Endothelial cell of hepatic sinusoid (primary cell): ENCODE results near the gene PGAP6.
"Not testable (repeated sequence)": the region's sequence is repeated elsewhere in the genome, so short reads cannot be mapped to it uniquely, and the experiment has no call there.

ENCODE experiments used
- in situ Hi-C: cut with HindIII; loops from 2 replicates; pipeline ENCODE4 v1.10.0; 2017; ENCODE audit warnings: low sequenced_read_pairs

Gene PGAP6

DNA sequence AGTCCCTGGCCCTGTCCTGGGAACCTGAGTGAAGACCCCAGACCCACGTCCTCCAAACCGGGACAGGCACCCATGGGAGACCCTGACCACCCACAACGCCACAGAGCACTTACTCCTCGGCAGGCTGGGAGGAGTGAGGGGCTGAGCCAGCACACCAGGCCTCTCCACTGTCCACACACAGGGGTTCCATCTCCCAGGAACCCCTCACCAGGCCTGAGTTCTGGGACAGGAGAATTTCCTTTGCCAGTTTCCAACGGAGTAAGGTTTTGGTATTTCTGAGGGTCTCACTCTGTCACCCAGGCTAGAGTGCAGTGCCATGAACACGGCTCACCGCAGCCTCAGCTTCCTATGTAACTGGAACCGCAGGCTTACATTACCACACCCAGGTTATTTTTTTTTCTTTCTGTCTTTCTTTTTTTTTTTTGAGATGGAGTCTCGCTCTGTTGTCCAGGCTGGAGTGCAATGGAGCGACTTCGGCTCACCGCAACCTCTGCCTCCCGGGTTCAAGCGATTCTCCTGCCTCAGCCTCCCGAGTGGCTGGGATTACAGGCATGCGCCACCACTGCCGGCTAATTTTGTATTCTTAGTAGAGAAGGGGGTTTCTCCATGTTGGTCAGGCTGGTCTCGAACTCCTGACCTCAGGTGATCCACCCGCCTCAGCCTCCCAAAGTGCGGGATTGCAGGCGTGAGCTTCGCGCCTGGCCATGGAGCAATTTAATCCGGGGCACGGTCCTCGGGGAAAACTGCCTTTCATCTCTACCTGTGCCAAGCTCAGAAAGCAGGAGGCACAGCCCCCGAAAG, 1.6 kb downstream of the PGAP6 start:
- in situ Hi-C loops = no loop called here

DNA sequence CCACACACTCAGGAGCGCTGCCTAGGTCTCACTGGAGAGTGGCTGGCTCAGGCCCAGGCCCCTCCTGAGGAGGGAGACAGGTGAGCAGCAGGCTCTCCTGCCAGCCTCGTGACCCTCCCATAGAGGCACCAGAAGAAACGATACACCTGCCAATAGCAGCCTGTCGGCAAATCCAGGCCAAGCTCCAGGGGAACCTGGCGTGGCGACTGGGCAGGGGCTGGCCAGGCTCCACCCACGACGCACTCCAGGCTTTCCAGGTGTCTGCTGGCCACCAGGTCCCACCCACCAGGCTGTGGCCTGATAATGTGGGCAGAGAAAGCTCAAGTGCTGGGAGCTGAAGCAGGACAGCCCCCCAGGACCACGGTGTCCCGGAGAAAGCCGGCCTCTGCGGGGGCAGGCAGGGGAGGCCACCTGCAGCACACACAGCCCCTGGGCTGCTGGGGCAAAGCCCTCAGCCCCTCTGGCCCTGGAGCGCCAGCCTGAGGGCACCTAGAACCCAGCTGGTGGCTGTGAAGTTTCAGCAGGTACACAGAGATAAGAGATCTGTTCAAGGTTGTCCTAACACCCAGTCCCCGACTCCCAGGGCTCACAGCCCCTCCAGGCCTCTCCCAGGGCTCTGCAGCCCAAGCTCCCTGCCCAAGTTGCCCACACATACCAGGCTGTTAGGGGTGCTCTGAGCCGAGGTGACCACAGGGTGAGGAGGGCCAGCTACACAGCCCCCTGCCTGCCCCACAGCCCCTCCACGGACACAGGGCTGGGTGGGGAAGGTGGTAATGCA, 2.4 kb downstream of the PGAP6 start:
- in situ Hi-C loops = no loop called here

DNA sequence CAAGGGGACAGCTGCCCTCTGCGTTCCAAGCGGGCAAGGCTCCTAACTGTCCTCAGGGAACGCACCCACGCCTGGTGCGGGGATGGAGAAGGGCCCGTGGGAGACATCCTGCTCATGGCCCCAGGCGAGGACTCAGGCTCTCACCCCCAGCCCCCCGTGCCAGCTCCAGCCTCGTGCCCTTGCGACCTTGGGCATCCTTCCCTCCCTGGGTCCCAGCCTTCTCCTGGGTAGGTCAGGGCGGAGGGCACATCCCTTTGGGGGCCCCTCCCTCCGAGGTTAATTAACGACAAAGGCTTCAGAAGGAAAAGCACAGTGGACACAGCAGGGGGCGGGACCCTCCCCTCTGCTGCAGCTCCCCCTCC, 3.0 kb downstream of the PGAP6 start:
- in situ Hi-C loops = no loop called here

DNA sequence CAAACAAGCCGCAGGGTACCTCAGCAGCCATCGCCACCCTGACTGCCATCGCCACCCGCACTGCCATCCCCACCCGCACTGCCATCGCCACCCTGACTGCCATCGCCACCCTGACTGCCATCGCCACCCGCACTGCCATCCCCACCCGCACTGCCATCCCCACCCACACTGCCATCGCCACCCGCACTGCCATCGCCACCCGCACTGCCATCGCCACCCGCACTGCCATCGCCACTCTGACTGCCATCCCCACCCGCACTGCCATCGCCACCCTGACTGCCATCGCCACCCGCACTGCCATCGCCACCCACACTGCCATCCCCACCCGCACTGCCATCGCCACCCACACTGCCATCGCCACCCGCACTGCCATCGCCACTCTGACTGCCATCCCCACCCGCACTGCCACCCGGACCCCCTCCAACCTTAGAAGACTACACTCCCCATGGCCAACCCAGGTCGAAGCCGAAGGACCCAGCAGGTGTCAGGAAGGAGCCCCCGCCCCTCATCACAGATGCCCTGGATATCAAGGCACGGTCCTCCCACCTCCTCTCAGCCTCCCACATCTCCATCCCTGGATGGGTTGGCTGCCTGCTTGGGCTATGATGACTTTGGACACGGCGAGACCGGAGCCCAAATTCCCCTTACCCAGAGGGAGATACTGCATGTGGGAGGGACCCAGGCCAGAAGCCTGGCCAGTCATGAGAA, 3.5 kb downstream of the PGAP6 start:
- in situ Hi-C loops = not testable (repeated sequence)

DNA sequence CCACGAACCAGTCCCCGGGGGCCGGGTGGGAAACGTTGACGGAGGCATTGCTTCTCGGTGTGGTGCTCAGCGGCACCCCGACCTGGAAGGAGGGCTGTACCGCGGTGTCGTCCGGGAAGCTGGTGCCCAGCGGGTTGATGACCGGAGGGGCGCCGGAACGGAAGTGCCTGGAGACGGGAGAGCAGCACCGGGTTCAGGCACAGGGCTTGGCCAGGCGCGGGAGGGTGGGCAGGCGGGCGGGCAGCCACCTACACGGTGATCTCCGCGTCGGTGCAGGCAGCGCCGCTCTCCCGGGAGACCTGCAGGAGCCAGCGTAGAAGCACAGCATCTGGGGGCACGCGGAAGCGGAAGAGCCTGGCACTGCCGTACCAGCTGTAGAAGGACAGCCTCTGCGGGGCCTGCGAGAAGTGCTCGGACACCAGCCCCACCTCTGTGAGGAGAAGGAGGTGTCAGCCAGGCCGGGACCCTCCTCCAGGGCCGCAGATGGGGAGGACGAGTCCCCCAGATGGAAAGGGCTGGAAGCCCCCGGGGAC, 4.3 kb downstream of the PGAP6 start:
- in situ Hi-C loops = no loop called here

DNA sequence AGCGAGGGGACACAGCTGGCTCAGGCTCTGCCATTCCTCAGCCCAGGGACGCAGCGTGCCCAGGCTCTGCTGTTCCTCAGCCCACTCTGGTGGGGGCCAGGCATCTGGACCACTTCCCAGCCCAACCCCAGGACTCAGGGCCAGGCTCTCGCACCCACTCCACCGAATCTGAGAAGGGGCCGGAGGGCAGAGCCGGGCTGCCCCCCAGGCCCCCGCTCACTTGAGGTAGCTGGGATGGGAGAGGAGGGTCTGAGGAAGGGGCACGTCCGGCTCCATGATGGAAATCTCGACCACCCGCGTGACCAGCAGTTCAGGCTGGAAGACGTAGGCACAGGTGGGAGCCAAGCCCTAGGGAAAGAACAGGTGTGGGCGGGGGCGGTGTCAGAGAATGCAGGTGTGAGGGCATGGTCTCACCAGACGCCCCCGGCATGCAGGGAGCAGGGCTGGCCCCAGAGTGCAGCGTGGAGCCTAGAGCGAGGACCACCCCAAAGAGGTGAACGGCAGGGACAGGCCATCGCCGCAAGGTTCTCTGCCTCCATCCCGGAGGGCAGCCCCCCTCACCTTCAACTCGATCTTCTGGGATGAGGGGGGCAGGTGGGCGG, 4.9 kb downstream of the PGAP6 start:
- in situ Hi-C loops = no loop called here

DNA sequence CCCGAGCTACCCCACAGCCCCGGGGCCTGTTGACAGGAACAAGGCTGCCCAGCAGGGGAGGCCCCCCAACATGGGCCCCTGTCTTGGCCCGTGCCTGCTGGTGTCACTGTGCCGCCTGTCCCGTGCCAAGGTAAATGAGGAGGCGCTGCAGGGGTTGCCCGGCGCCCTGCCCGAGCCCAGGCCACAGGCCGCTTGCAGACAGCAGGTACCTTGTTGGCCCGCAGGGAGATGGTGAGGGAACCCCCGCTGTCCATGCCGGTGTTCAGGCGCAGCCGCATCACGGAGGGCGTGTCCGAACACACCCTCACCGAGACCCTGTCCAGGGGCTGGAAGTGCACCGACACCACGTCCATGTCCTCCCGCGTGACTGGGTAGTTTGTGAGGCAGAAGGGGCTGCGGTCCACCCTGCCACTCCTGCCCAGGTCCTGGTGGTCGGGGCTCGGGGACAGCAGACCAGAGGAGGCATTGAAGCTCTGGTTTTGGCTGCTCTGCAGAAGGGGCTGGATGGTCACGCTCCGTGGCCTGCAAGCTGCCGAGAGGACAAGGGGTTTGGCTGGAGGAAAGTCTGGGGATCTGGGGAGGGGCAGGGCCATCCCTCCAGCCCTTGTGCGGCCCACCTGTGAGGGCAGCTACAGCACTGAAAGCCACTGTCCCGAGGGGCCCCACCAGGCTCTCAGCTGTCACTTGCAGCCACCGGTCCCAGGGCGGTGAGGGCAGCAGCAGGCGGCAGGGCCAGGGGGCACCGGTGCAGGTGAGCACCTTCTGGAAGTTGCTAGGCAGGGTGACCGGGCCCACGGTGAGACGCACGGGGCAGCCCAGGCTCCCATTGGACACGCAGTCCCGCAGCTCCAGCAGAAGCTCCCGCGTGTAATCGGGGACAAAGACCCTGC, 5.6 kb downstream of the PGAP6 start:
- in situ Hi-C loops = no loop called here

DNA sequence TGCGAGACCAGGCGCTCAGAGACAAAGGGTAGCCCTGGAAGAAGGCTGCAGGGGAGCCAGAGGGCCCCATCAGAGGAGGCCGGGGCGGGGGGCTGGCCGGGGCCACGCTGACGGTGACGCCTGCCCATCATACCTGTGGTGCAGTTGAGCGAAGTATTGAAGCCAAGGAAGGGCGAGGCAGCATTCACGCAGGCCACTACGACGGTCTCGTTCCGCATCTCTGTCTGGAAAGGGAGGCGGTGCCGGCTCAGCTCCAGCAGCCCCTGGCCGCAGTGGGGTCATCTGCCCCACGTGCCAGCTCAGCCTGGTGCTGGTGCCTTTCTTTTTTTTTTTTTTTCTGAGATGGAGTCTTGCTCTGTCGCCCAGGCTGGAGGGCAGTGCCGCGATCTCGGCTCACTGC, 6.6 kb downstream of the PGAP6 start:
- in situ Hi-C loops = no loop called here

DNA sequence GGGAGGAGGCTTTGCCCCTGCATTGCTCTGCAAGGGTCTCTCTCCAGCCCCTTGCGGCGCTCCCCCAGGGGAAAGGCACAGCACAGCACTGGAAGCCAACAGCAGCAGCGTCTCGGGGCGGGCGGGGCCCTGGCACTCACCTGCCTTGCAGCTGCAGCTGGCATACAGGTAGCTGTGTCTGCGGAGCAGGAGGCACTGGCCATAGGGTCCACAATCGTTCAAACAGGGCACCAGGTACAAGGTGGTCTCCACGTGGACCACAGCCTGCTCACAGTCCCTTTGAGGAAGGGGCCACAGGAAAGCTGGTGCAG, 7.2 kb downstream of the PGAP6 start:
- in situ Hi-C loops = no loop called here

DNA sequence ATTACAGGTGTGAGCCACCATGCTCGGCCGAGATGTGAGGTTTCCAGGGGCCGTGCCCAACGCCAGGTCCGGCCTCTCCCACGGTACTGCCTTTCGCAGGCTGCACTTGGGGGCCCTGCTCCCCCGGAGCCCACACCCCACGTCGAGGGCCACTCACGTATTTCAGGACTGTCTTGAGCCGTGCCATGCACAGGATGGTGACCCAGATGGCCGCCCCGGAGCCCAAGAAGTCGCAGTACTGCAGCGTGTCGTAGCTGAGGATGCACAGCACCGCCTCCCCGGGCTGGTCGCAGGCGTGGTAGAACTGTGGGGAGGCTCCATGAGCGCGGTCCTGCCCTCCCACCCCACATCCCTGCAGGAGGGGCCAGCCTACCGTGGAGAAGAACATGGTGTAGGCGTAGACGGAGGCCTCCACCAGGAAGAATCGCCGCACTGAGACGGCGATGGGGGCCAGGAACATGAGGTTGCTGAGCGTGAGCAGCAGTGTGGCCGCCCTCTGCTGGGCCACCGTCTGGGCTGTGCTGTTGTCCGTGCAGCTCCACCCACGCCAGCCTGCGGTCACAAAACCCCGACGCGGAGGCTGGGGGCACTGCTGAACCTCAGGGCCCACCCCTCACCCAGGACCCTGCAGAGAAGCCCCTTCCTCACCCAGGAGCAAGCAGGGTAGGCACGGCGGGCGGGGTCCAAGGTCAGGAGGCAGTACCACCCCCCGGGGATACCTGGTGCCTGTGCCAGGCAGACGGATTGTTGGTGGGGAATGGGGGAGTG, 7.7 kb downstream of the PGAP6 start:
- in situ Hi-C loops = no loop called here

DNA sequence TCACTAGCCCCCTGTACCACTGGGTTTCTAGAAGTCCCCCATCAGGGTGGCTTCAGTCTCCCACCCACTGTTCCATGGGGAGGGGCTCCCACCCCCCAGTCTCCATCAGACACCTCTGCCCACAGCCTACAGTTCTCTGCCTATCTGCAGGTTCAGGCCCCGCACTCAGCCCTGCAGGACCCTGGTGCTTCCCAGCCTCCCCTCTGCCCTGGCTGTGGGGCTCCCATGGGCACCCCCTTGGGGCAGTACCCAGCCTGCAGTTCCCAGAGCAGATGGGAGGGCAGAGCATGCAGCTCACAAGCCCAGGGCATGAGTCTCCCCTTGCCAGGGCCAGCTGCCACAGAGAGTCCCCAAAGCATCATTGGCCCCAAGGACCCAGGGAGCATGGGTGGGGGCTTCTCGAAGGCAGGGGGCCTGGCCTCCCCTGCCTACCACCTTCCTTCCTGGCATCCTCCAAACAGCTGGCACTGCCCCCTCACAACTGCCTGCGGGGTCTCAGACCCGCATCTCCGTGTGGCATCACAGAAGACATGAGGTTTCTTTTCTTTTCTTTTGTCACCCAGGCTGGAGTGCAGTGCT, 8.7 kb downstream of the PGAP6 start:
- in situ Hi-C loops = no loop called here

DNA sequence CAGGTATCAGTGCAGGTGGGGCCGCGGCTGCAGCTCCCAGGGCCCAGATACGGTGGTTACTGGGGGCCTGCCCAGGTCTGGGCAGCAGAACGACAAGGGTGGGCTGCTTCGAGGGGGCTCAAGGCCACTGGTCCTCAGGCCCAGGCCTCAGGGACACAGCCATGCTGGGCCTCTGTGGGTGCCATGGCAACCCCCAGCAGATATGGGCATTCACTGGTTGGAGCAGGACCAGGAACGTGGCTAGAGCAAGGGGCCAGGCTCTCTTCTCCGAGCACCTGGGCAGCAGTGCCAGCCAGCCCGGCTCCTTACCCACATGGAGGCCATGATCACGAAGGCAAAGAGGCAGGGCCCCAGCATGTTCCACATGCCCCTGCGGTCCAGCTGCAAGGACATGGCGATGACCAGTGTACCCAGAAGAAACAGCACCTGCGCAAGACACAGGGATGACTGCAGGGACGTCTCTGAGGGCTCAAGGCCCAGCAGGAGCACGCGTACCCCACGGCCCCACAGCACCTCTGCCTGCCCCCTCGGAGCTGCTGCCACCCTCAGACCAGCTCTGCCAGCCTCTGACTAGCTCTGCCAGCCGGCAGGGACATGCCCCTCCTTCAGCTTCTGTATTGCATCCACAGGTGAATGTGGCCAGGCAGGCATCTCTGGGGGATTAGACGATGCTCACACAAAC, 9.3 kb downstream of the PGAP6 start:
- in situ Hi-C loops = no loop called here

DNA sequence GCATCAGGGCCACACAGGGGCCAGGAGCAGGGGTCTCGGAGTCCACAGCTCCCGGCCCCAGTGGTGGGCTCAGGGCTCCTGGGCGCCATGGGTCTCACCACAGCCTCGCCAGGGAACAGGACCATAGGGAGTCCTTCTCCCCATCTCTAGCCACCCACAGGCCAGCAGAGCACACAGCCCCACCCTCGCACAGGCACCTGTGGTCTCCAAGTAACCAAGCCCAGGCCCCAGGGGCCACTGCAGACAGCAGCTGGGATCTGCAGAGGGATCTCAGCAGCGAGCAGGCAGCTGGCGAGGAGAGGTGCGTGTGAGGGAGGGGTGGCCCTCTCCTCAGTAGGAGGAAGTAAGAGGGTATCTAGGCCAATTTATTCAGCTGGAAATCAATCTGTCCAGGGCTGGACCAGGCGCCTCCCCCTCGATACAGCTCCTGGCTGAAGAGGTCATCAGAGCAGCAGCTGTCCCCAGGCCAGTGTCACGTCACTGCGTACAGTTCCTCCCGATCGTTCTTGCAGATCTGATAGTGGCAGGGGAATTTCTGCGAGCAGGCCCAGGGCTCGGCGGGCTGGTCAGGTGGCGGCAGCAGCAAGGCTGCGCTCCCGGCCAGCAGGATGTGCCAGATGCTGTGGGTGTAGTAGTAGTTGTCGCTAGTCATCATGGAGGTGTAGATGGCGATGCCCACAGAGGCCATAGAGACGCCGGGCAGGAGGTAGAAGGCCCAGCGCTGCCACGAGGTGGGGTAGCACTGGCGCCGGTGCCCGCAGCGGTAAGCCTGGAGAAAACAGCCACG, 10.1 kb downstream of the PGAP6 start:
- in situ Hi-C loops = no loop called here

DNA sequence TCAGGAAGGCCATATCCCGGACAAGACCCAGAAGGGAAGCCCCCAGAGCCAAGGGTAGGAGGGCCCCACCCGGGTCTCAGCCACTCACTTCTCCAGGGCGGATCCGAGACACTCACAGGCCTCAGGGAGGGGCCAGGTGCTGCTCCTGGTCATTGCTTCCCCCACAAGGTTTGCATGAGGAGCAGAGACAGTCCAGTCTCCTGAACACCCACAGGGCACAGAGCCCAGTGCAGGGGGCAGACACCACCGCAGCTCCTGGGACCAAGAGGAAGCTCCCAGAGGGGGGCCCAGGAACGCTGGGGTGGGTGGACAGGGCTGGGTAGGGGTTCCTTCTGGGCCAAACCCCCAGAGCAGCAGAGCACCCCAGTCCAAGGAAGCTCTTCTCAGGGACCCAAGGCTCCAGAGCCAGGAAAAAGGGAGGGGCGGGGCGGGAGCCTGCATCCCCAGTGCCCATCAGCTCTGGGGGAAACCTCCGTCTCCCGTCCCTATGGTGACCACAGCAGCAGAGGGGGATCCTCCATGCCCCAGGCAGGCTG, 10.7 kb downstream of the PGAP6 start:
- in situ Hi-C loops = no loop called here

DNA sequence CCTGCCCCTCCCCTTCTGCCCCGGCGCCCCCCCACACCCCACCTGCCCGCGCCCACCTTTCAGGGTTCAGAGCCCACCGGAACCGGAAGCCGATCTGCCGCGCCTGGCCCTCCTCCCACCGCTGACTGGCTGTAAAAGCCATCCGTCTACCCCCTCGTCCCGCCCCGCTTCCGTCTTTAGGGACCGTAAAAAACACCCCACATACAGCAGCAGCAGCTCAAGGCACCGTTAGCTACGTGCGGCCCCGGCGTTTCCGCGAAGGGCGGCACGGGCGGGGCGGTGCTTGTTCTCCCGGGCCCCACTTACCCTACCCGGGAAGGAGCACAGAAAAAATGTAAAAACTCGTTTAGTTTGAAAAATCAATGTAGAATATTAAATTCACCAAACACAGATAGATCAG, 11.3 kb downstream of the PGAP6 start, which contains the start of gene MRPL28:
Gene MRPL28, minus strand, starts transcription at position 96 of the 400 bp plus-strand sequence. CDS start 320 bp downstream, outside the sequence.
- in situ Hi-C loops = no loop called here

DNA sequence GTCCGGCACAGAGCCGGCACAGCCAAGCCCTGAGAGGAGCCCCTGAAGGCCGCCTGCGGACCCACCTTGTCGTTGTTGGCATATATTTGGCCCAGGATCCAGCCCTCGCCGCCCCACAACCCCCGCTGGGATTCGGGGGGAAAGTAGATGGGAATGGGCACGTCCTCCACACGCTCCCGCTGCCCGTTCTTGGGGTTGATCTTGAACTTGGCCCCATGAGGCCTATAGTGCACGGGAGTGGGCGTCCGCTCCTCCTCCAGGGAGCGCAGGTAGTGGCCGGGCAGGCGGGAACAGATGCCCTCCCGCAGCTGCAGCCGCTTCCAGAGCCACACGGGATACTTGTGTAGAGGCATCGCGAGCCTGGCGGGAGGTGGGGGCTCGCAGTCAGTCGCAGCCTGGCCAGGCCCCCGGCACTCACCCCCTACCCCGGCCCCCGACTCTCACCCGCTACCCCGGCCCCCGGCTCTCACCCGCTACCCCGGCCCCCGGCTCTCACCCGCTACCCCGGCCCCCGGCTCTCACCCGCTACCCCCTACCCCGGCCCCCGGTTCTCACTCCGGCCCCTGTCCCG, 11.8 kb downstream of the PGAP6 start:
- in situ Hi-C loops = no loop called here

DNA sequence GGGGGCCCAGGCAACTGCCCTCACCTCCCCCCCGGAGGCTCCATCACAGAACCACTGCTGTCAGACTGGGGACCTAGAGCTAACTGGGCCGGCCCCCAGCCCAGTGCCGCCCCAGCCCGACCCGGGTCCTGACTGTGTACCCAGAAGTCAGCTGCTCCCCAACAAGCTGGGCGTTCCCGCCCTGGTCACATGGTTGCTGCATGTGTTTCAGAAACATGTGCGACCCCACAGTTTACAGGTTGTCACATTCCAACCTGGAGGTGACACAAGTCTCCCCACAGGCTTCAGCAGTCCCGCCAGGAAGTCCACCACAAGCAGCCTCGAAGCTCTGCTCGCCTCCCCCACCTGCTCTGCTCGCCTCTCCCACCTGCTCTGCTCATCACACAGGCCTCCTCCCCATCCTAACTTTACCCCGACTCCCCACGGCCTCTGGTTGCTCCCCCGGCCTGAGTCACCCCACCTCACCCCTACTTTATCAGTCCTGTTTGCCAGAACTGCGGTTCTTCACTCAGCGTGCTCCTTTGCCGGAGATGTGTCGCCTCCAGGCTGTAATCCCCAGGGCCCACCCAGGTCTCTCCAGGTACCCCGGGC, 12.4 kb downstream of the PGAP6 start:
- in situ Hi-C loops = no loop called here
